IPS-18a (cell line): Measurements from ENCODE around the gene TUBA4B.
A peak's percentile ranks its signal among the peaks of the same experiment; 100 is the strongest.

Experiments used
- H3K27ac ChIP-seq: one replicate; pipeline ENCODE4 v1.5.1; 2013; ENCODE audit warnings: low read length
- H3K27me3 ChIP-seq: one replicate; pipeline ENCODE4 v1.6.1; 2013; ENCODE audit warnings: mild to moderate bottlenecking, low read length; ENCODE audit not compliant: control insufficient read depth, insufficient read depth
- H3K36me3 ChIP-seq: one replicate; pipeline ENCODE4 v1.6.1; 2013; ENCODE audit warnings: low read depth, low read length; ENCODE audit not compliant: control insufficient read depth
- H3K4me1 ChIP-seq: one replicate; pipeline ENCODE4 v1.6.1; 2013; ENCODE audit warnings: low read depth, low read length; ENCODE audit not compliant: control insufficient read depth
- H3K4me3 ChIP-seq: one replicate; pipeline ENCODE4 v1.5.1; 2013; ENCODE audit warnings: low read length
- H3K9ac ChIP-seq: one replicate; pipeline ENCODE4 v1.6.1; 2013; ENCODE audit warnings: mild to moderate bottlenecking, low read length, moderate library complexity
- H3K9me3 ChIP-seq: one replicate; pipeline ENCODE4 v1.6.1; 2013; ENCODE audit warnings: low read depth, low read length; ENCODE audit not compliant: control insufficient read depth

The TUBA4B gene

DNA sequence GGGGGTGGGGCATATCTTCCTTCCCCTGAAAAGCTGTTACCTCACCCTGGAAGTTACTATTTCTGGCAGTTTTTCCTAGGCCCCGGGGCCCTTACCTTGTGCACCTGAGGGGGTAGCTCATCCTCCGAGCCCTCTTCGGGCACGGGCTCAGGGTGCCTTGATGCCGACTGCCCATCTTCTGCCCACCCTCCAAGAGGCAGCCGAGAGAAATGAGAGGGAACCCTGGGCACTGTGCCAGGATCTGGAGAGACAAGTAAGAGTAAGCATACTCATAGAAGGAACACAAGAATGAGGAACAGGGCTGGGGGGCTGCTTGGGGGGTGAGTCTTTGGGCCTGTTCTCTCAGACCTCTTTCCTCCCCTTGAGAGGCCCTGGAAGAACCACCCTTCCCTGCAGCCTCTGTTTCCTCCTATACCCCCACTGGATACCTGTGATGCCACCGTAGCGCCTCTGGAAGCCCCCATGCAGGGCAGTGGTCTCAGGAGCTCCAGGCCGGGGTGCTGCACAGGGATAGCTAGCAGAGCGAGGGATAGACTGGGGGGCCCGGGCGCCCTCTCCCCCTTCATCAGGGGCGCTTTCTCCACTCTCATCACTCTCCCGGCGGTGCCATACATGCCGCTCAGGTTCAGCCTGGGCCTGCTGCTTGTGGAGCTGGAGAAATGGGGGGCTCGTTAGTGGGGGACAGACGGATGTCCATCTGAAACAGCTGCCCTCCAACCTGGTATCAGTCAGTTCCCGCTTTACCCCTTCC lies 32.2 kb upstream of the TUBA4B start:
- H3K9me3 ChIP-seq, result no peaks in the 10 kb centered on the region
- H3K9ac ChIP-seq, result no peak overlapping the region
- H3K36me3 ChIP-seq, result peaks cover 25% of the 10 kb centered on the region
- no peak overlapping the region for H3K27ac ChIP-seq
- peaks cover 6% of the 10 kb centered on the region for H3K4me1 ChIP-seq
- H3K4me3 ChIP-seq, result no peak overlapping the region
- no peaks in the 10 kb centered on the region for H3K27me3 ChIP-seq

DNA sequence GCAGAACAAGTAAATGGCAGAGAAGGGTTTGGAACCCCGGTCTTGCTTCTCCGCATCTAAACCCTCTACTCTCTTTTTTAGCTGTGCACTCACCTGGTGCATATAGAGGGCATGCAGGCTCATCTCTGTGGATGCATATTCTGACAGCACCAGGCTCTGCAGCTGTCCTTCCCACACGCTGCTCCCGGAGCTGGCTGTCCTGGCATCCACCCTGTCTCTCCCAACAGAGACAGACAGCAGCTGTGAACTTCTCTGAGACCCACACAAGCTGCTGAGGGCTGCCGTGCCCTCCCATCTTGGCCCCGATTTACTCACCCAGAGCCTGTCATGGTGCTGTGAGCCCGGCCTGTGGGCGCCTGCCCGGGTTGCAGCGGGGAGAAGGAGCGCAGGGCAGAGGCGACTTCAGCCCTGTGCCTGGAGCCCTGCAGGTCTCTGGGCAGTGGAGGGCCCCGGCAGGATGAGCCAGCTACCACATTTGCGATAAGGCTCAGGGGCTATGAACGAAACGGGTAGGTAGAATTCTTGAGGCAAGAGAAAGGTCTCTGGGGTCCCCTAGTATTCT lies 31.0 kb upstream of the TUBA4B start:
- Histone ChIP-seq H3K9ac (no peak overlapping the region), H3K27ac (no peak overlapping the region), H3K9me3 (no peaks in the 10 kb centered on the region), H3K27me3 (no peaks in the 10 kb centered on the region), H3K4me3 (no peak overlapping the region), H3K4me1 (peaks cover 6% of the 10 kb centered on the region), H3K36me3 (peaks cover 25% of the 10 kb centered on the region)

DNA sequence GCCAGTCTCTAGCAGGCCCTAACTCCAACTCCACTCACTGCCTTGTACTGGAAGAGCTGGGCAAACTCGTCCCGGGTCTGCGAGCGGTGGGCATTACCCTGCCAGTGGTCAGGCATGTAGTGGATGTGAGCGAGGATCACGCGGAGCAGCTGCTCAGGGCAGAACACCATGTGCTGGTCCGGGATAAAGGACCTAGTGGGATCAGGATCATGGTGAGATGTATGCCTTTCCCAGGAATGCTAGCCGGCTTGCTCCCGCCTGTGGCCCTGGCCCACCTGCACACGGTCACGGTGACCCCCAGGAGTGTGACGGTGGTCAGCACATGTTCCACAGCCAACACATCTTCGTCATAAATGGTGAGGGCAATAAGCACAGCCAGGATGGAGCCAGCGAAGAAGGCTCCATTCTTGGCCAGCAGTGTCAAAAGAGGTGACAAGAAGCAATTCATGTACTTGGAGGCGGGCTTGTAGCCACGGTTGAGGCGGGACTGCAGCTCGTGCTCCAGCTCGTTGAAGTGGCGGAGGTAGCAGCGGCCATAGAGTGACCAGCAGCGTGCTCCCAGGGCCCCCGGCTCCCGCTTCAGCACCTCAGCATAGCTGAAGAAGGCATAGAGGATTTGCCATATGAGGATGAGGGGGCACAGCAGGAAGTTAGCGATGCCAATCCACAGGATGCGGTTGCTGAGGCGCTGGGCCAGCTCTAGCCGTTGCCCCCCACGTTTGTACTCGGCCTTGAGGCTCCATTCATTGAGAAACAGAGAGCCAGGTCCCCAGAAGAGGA lies 29.0 kb upstream of the TUBA4B start:
- Histone ChIP-seq H3K27ac (no peak overlapping the region), H3K36me3 (peaks cover 25% of the 10 kb centered on the region), H3K4me3 (no peak overlapping the region), H3K4me1 (peaks cover 6% of the 10 kb centered on the region), H3K9me3 (no peaks in the 10 kb centered on the region), H3K27me3 (no peaks in the 10 kb centered on the region), H3K9ac (no peak overlapping the region)

DNA sequence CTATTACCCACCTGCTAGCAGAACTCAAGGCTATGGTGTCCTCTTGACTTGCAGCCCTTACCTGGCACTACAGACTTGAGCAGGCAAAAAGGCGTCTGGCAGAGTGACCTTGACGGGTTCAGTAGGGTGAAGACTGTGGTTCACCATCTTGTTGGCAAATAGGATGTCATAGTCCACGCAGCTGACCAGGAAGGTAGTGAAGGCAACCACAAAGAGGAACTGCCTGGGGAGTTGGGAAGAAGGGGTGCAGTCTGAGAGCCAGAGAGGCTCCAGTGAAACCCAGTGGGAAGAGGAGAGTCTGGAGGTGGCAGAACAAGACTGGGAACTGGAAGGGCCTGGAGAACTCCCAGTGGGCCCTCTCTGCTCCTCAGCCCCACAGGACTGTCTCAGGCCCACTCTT lies 27.7 kb upstream of the TUBA4B start:
- peaks cover 25% of the 10 kb centered on the region for H3K36me3 ChIP-seq
- H3K4me3 ChIP-seq, result no peak overlapping the region
- H3K9me3 ChIP-seq, result no peaks in the 10 kb centered on the region
- H3K9ac ChIP-seq, result no peak overlapping the region
- peaks cover under 1% of the 10 kb centered on the region for H3K4me1 ChIP-seq
- H3K27me3 ChIP-seq, result no peaks in the 10 kb centered on the region
- no peak overlapping the region for H3K27ac ChIP-seq

DNA sequence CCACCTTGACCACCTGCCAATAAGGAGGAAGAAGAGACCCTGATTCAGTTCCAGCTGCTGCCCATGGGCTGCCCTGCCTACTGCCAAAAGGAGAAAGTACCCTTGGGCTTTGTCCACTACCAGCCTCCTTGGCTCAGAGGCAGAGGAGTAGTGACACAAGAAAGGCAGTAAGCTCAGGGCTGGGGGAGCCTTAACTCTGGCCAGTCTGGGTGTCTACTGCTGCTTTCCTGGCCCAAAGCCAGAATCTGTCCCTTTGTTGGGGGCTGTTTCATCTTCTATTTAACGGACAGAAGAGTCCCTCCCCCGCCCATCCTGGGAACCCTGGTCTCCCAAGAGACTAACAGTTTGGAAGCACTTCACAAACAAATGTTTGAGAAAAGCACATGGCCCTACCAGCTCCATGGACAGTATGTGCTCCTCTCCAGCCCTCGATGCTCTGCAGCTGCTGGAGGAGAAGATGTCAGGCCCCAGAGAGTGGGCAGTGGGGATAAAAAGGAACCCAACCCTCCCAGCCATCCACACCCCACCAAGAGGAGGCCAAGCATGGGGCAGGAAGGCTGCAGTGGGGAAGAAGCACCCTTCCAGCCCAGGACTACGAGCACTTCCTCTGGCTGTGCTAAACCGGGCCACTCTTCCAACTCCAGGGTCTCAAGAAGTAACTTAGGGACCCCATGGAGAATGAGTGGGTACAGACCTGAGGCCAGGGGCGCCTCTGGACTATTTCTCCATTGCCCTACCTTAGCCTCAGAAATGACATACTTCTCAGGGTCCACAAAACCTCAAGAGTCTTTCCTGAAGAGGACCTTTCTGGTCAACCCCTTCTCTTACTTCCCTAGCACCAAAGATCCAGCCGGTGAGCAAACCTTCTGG lies 24.8 kb upstream of the TUBA4B start:
- no peaks in the 10 kb centered on the region for H3K27me3 ChIP-seq
- H3K4me3 ChIP-seq, result peak overlapping the region; percentile 98
- H3K9ac ChIP-seq, result peak overlapping the region; percentile 95
- peaks cover 31% of the 10 kb centered on the region for H3K36me3 ChIP-seq
- no peaks in the 10 kb centered on the region for H3K9me3 ChIP-seq
- no peak overlapping the region for H3K27ac ChIP-seq
- peaks cover 3% of the 10 kb centered on the region for H3K4me1 ChIP-seq

DNA sequence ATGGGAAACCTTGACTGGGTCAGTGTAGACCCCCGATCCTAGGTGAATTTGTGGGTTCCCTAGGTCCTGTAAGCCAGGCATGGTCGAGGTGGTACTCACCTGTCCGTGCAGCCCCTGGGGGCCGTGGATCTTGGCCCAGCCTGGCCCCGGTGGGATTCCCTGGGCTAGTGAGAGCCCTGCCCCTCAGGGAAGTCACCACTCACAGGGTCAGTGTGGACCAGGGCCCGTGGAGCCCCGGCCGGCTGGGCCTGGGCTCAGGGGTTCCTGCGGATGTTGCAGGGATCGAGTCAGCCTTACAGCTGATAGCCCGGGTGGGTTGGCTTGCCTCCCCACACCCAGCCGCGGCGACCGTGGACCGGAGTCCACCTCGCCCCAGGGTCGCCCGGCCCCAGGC lies 24.1 kb upstream of the TUBA4B start:
- no peaks in the 10 kb centered on the region for H3K9me3 ChIP-seq
- peaks cover 29% of the 10 kb centered on the region for H3K36me3 ChIP-seq
- H3K27ac ChIP-seq, result no peak overlapping the region

DNA sequence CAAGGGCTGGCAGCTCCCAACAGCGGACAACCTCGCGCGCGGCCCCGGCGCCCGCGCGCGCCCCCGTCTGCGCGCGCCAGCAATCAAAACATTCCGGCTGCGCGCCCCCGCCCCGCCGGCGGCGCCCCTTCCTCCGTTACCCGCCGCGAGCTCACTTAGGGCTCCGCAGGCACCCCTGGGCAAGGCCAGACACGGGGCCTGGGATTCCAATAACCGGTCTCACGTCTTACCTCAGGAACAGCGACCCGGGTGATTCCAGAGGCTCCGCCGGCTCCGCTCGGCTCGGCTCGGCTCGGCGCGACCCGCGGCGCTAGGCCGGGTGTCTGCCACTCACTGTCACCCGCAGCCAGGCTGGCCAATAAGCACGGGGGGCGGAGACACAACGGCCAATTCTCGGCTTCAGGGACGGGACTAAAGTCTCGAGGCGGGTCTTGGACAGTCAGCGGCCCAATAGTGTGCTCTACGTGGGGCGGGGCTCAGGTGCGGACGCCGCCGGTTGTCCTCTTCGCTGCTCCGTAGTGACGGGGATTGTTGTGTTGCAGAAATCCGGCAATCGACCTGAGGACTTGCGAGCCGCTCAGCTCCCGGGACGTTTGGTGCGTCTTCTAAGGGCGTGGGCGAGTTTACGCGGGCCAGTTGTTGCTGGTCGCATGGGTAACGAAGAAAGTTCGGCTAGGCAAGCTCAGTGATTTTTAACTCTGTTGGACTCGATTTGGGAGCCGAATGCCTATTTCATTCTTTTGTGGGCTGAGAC lies 23.6 kb upstream of the TUBA4B start, which contains the start of the genes ANKZF1 and ATG9A:
TSS of gene ANKZF1 (plus strand) at position 502 of the 754 bp plus-strand sequence. CDS start 452 bp downstream, outside the sequence.
TSS of gene ATG9A (minus strand) at position 332 of the 754 bp plus-strand sequence. CDS start 1,612 bp downstream, outside the sequence.
- Histone ChIP-seq H3K27me3 (no peaks in the 10 kb centered on the region), H3K9ac (peak within 1 kb of the TSS; percentile 95), H3K4me3 (peak within 1 kb of the TSS; percentile 98), H3K27ac (peak within 1 kb of the TSS; percentile 83), H3K9me3 (no peaks in the 10 kb centered on the region), H3K4me1 (peaks cover 3% of the 10 kb centered on the region), H3K36me3 (peaks cover 29% of the 10 kb centered on the region)

More for the DNA sequence above, 24.1 kb upstream of the TUBA4B start:
- H3K9ac ChIP-seq, result peak overlapping the region; percentile 95
- H3K4me3 ChIP-seq, result peak overlapping the region; percentile 98
- H3K27me3 ChIP-seq, result no peaks in the 10 kb centered on the region
- peaks cover 3% of the 10 kb centered on the region for H3K4me1 ChIP-seq

DNA sequence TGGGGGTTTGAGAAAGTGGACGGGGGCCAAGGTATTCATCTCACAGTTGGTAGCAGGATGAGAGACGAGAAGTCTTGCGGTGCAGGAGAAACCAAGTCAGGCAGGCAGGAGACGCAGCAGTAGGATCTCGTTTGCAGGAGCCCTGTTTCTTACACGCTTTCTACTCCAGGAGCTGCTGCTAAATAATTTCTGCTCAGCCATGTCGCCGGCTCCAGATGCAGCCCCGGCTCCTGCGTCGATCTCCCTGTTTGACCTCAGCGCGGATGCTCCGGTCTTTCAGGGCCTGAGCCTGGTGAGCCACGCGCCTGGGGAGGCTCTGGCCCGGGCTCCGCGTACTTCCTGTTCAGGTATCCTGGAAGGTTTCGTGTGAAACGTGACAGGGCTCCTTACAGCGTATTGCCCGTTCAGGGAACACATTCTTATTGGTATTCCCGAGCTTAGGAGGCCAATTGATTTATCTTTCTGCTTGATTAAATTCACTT lies 22.9 kb upstream of the TUBA4B start:
- H3K9ac ChIP-seq, result peak overlapping the region; percentile 95
- H3K9me3 ChIP-seq, result no peaks in the 10 kb centered on the region
- peak overlapping the region; percentile 83 for H3K27ac ChIP-seq
- peaks cover 29% of the 10 kb centered on the region for H3K36me3 ChIP-seq
- peak overlapping the region; percentile 98 for H3K4me3 ChIP-seq
- H3K4me1 ChIP-seq, result peaks cover 3% of the 10 kb centered on the region
- no peaks in the 10 kb centered on the region for H3K27me3 ChIP-seq

DNA sequence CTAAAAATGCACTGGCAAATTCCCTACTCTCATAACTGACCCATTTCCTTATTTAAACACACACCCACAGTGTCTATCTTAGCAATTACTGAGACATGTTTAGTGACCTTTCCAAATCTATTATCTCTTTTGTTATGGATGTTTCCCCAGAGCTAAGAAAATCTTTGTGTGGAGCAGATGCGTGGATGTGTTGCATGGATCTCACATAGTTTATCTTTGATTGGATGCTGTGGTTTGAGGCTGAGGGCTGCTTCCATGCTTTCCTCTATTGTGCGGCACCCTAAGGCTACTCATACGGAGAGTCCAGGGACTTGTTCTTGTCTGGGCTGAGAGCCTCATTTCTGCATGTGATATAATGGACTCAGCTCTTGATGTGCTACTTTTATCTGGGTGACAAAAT lies 18.7 kb upstream of the TUBA4B start:
- H3K4me1 ChIP-seq, result peaks cover 3% of the 10 kb centered on the region
- no peak overlapping the region for H3K4me3 ChIP-seq
- H3K9me3 ChIP-seq, result no peaks in the 10 kb centered on the region
- H3K36me3 ChIP-seq, result peaks cover 59% of the 10 kb centered on the region
- no peaks in the 10 kb centered on the region for H3K27me3 ChIP-seq
- no peak overlapping the region for H3K9ac ChIP-seq
- H3K27ac ChIP-seq, result no peak overlapping the region

DNA sequence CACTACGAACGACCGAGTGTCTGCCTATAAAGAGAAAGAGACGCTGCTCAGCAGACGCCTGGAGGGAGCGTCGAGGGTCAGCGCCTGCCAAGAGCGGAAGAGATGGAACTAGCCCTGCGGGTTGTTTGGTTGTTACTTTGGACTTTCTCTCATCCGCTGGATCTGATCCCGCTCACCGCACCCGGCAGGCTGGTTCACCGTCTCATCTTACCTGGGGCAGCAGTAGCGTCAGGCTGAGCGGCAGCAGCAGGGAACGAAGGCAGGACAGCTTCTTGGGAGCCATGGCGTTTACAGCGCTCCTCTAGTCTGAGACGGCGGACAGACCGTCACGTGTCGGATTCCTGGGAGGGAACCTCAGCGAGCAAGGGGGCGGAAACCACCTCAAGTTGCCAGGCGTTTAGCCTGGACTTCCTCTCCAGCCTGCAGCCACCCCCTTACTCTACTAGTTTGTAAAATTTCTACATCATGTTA lies 9.7 kb upstream of the TUBA4B start:
- H3K27ac ChIP-seq, result no peak overlapping the region
- peaks cover 5% of the 10 kb centered on the region for H3K4me1 ChIP-seq
- no peaks in the 10 kb centered on the region for H3K27me3 ChIP-seq
- peaks cover 9% of the 10 kb centered on the region for H3K36me3 ChIP-seq
- no peak overlapping the region for H3K9ac ChIP-seq
- H3K9me3 ChIP-seq, result no peaks in the 10 kb centered on the region
- H3K4me3 ChIP-seq, result no peak overlapping the region
